Panc1 (cell line): ENCODE measurements around the gene PCSK2. TPM values are rescaled to one million over a fixed set of nuclear protein-coding genes. Genes with fewer than 3 reads are reported as not detected.

Source experiments
- ATAC-seq: fragments of 200-7000 bp; cut with Tn5 transposase; 2 replicates; pipeline ENCODE4 v1.9.1; 2020; ENCODE audit warnings: mild to moderate bottlenecking, moderate library complexity
- BruUV-seq: library from RNA; stranded (reverse); fragments of 400-500 nt; replicated peaks from 2 replicates; lab custom pipeline; 2021; lab: Mats Ljungman, UMichigan
- CTCF ChIA-PET: fragments of 300-600 bp; sonication (Branson Sonifier 250); formaldehyde crosslinking; loops from one replicate; lab custom pipeline; 2022; ENCODE audit warnings: antibody characterized with exemption; lab: Charles Lee
- POLR2A ChIA-PET: fragments of 300-600 bp; sonication (Branson Sonifier 250); formaldehyde crosslinking; loops from one replicate; lab custom pipeline; 2022; ENCODE audit warnings: antibody characterized with exemption; lab: Charles Lee
- DNase-seq: peaks from one replicate; pipeline ENCODE4 v3.0.0-alpha.2; 2010; ENCODE audit warnings: low read depth, low spot score
- H3K27ac ChIP-seq: 2 replicates; pipeline ENCODE4 v1.5.1; 2011; ENCODE audit warnings: mild to moderate bottlenecking, low read length, inconsistent platforms
- H3K27me3 ChIP-seq: fragments of 200-500 bp; sonication (Bioruptor generic); 2 replicates; pipeline ENCODE4 v1.6.0; 2014; ENCODE audit warnings: low read length, inconsistent platforms; ENCODE audit not compliant: control insufficient read depth, insufficient read depth
- H3K36me3 ChIP-seq: fragments of 200-500 bp; sonication (Bioruptor generic); 2 replicates; pipeline ENCODE4 v1.5.1; 2014; ENCODE audit warnings: inconsistent platforms, mild to moderate bottlenecking, low read length, moderate library complexity; ENCODE audit not compliant: control insufficient read depth, insufficient read depth
- H3K4me1 ChIP-seq: 2 replicates; pipeline ENCODE4 v1.5.1; 2011; ENCODE audit warnings: inconsistent platforms, mild to moderate bottlenecking, low read length, moderate library complexity; ENCODE audit not compliant: control insufficient read depth, insufficient read depth
- H3K4me3 ChIP-seq, 2 experiments: 2 replicates each; pipeline ENCODE4 v1.5.1; 2011 to 2012; ENCODE audit warnings: low read depth in 2 of 2, low read length in 2 of 2, mild to moderate bottlenecking in 2 of 2, inconsistent platforms in 1 of 2, moderate library complexity in 1 of 2
- H3K9me3 ChIP-seq: fragments of 200-500 bp; sonication (Bioruptor generic); 2 replicates; pipeline ENCODE4 v1.5.1; 2014; ENCODE audit warnings: low read depth, mild to moderate bottlenecking, inconsistent platforms, low read length, moderate library complexity; ENCODE audit not compliant: control insufficient read depth, insufficient read depth
- POLR2AphosphoS5 ChIP-seq: IDR thresholded peaks from 2 replicates; pipeline ENCODE4 v1.6.1; 2012; ENCODE audit warnings: mild to moderate bottlenecking, low read depth, low read length, moderate library complexity
- SIN3A ChIP-seq: IDR thresholded peaks from 2 replicates; pipeline ENCODE4 v1.6.1; 2012; ENCODE audit warnings: low read depth, mild to moderate bottlenecking, low read length, moderate library complexity, borderline replicate concordance; ENCODE audit not compliant: insufficient read depth
- TCF7L2 ChIP-seq: IDR thresholded peaks from 2 replicates; pipeline ENCODE4 v1.6.1; 2011; ENCODE audit warnings: mild to moderate bottlenecking, low read depth, low read length, inconsistent platforms
- in situ Hi-C: cut with HindIII; loops from 2 replicates; pipeline ENCODE4 v1.10.0; 2016; ENCODE audit warnings: low sequenced_read_pairs, low pct_unique_long_range_greater_than_20kb
- intact Hi-C: fragments of 100-400 bp; cut with micrococcal nuclease; formaldehyde crosslinking; loops from one replicate; pipeline ENCODE4 v1.10.0; 2022; ENCODE audit not compliant: unreplicated experiment
- total RNA-seq: library from RNA; stranded (reverse); gene quantifications from one replicate; pipeline ENCODE4 v1.2.1, GENCODE V29; 2021; ENCODE audit not compliant: unreplicated experiment
- TF ChIP-seq, protein P1 (sequence below), 2 experiments: IDR thresholded peaks; 2 replicates each; pipeline ENCODE4 v1.6.1; 2011 to 2012; ENCODE audit warnings: low read depth in 2 of 2, control low read depth in 1 of 2, low read length in 1 of 2, mild to moderate bottlenecking in 1 of 2, moderate library complexity in 1 of 2; ENCODE audit not compliant: insufficient read depth in 1 of 2
- TF ChIP-seq, protein P2 (sequence below): fragments of 450-650 bp; IDR thresholded peaks from 2 replicates; pipeline ENCODE4 v1.5.1; 2017; ENCODE audit warnings: mild to moderate bottlenecking

PCSK2 gene
- total RNA-seq, 1 experiment from 2014 or later = not detected

DNA sequence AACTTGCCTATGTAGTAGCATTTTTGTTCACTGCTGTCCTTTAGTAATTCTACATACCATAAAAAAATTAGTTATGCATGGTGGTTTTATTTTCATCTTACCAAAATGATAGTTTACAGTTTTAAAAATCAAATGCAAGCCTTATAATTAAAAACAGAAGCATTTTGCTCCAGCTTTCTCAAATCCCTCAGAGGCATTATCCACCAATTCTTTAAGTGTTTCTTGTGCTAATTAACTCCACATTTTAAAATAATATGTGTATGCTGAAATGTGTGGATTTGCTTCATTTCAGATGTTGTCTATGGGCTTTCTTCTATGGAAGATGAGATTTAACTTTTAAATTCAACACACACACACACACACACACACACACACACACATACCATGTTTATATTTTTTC, 49.3 kb downstream of the PCSK2 start:
- ChIA-PET POLR2A (no interaction called here), CTCF (no interaction called here)
- in situ Hi-C loops = no loop called here
- H3K9me3 ChIP-seq = no peaks in the 10 kb centered on the region
- ATAC-seq = no peak
- intact Hi-C loops = no loop called here
- no peaks in the 10 kb centered on the region; the same call in 1 of the 2 replicates for H3K36me3 ChIP-seq
- DNase-seq = no peak
- TF ChIP-seq, protein P1, sequence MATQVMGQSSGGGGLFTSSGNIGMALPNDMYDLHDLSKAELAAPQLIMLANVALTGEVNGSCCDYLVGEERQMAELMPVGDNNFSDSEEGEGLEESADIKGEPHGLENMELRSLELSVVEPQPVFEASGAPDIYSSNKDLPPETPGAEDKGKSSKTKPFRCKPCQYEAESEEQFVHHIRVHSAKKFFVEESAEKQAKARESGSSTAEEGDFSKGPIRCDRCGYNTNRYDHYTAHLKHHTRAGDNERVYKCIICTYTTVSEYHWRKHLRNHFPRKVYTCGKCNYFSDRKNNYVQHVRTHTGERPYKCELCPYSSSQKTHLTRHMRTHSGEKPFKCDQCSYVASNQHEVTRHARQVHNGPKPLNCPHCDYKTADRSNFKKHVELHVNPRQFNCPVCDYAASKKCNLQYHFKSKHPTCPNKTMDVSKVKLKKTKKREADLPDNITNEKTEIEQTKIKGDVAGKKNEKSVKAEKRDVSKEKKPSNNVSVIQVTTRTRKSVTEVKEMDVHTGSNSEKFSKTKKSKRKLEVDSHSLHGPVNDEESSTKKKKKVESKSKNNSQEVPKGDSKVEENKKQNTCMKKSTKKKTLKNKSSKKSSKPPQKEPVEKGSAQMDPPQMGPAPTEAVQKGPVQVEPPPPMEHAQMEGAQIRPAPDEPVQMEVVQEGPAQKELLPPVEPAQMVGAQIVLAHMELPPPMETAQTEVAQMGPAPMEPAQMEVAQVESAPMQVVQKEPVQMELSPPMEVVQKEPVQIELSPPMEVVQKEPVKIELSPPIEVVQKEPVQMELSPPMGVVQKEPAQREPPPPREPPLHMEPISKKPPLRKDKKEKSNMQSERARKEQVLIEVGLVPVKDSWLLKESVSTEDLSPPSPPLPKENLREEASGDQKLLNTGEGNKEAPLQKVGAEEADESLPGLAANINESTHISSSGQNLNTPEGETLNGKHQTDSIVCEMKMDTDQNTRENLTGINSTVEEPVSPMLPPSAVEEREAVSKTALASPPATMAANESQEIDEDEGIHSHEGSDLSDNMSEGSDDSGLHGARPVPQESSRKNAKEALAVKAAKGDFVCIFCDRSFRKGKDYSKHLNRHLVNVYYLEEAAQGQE (IDR thresholded peaks at IDR 0.05; ENCODE audit: insufficient read depth in 1 of 2, low read depth in 2 of 2, low read length in 1 of 2) = no peak
- no peak for TF ChIP-seq TCF7L2
- no peak for TF ChIP-seq SIN3A
- TF ChIP-seq, protein P2, sequence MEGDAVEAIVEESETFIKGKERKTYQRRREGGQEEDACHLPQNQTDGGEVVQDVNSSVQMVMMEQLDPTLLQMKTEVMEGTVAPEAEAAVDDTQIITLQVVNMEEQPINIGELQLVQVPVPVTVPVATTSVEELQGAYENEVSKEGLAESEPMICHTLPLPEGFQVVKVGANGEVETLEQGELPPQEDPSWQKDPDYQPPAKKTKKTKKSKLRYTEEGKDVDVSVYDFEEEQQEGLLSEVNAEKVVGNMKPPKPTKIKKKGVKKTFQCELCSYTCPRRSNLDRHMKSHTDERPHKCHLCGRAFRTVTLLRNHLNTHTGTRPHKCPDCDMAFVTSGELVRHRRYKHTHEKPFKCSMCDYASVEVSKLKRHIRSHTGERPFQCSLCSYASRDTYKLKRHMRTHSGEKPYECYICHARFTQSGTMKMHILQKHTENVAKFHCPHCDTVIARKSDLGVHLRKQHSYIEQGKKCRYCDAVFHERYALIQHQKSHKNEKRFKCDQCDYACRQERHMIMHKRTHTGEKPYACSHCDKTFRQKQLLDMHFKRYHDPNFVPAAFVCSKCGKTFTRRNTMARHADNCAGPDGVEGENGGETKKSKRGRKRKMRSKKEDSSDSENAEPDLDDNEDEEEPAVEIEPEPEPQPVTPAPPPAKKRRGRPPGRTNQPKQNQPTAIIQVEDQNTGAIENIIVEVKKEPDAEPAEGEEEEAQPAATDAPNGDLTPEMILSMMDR = no peak
- no peak for TF ChIP-seq POLR2AphosphoS5
- no TSS peak for BruUV-seq
- no peaks in the 10 kb centered on the region for H3K4me1 ChIP-seq
- no peak overlapping the region for H3K27ac ChIP-seq
- H3K27me3 ChIP-seq = no peaks in the 10 kb centered on the region
- H3K4me3 ChIP-seq = no peak overlapping the region

DNA sequence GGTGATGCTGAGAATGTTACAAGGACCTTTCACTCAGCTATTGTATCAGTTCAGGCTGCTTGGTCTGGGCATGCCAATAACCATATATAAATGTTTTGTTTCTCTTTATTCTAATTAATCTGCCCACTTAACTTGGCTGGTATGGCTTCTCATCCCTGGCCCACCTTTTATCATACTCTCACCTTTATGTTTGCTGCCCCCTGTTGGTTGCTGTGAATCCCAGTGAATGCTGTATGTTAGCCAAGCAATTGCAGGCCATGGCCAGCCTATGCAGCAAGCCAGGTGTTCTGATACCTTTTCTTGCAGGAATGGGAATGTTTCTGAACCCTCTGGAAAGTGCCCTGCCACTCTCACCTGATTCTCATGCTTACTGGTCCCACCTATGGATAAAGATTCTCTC, 54.6 kb downstream of the PCSK2 start:
- no peak overlapping the region for H3K4me3 ChIP-seq
- in situ Hi-C loops = no loop called here
- no peak for TF ChIP-seq SIN3A
- TF ChIP-seq, protein P2 = peak; percentile 51
- BruUV-seq = no TSS peak
- H3K36me3 ChIP-seq = no peaks in the 10 kb centered on the region; the same call in 1 of the 2 replicates
- no peak overlapping the region for H3K27ac ChIP-seq
- DNase-seq = no peak
- 0 out of 2 replicates have a peak, but pooled peaks cover 2% of the 10 kb centered on the region for H3K27me3 ChIP-seq
- intact Hi-C loops = loop anchor here (10.0 kb wide), 1 partner anchor 477 kb away; no protein-coding TSS in a partner anchor
- H3K4me1 ChIP-seq = no peaks in the 10 kb centered on the region
- ChIA-PET CTCF (no interaction called here), POLR2A (no interaction called here)
- H3K9me3 ChIP-seq = no peaks in the 10 kb centered on the region
- no peak for ATAC-seq
